Body of pancreas (tissue), 4 donors: ENCODE data around the gene KRT8. TPM values are rescaled to one million over a fixed set of nuclear protein-coding genes. Genes with fewer than 3 reads are reported as not detected.
A peak's percentile ranks its signal among the peaks of the same experiment; 100 is the strongest.

Experiments
- ATAC-seq: fragments of 150-250 bp; one replicate; pipeline ENCODE4 v1.9.1; 2016
- DNase-seq, 4 donors: peaks; one replicate each; pipeline ENCODE4 v3.0.0-alpha.2; 2019
- H3K27ac ChIP-seq, 4 donors: fragments of 200-600 bp; sonication (generic); 1 replicate in 3 of 4; 2 replicates in 1 of 4; pipeline versions ENCODE4 v1.5.1 to v1.6.1; 2016 to 2019; ENCODE audit warnings: mild to moderate bottlenecking in 1 of 4, mixed read lengths in 1 of 4, moderate library complexity in 1 of 4
- H3K27me3 ChIP-seq, 2 donors: fragments of 200-600 bp; sonication (generic); one replicate each; pipeline ENCODE4 v1.6.0; 2016; ENCODE audit warnings: mild to moderate bottlenecking in 1 of 2
- H3K36me3 ChIP-seq, 2 donors: fragments of 200-600 bp; sonication (generic); replicated peaks in 1 of 2; 2 replicates each; pipeline ENCODE4 v1.5.1; 2016; ENCODE audit warnings: low read depth in 2 of 2; ENCODE audit not compliant: insufficient read depth in 1 of 2
- H3K4me1 ChIP-seq: fragments of 200-600 bp; sonication (generic); one replicate; pipeline ENCODE4 v1.6.0; 2016
- H3K4me3 ChIP-seq, 2 donors: fragments of 200-600 bp; sonication (generic); 1 replicate in 1 of 2; 2 replicates in 1 of 2; pipeline ENCODE4 v1.5.1; 2016 to 2019
- H3K9me3 ChIP-seq, 3 donors: fragments of 200-600 bp; sonication (generic); 1 replicate in 2 of 3; 2 replicates in 1 of 3; pipeline ENCODE4 v1.5.1; 2016
- POLR2A ChIP-seq, 3 donors: fragments of 450-650 bp; IDR thresholded peaks; one replicate each; pipeline ENCODE4 v1.6.1; 2016; ENCODE audit warnings: antibody characterized with exemption in 3 of 3, mild to moderate bottlenecking in 2 of 3
- WGBS, 2 donors: methylation state at CpG; one replicate each; pipeline ENCODE4 v1.1.5; 2017; 5-methylcytosine and 5-hydroxymethylcytosine counted together
- intact Hi-C: fragments of 100-400 bp; cut with DNase I; formaldehyde crosslinking; loops from one replicate; pipeline ENCODE4 v1.15.1; 2023
- total RNA-seq, 2 donors: library from RNA; depleted of rRNA; stranded (reverse); fragments of >200 nt; gene quantifications; one replicate each; pipeline ENCODE4 v1.1.0, GENCODE V29; 2016
- TF ChIP-seq, protein P1 (sequence below), 7 experiments: fragments of 450-650 bp in 4 of 7; fragments of 200-600 bp in 3 of 7; sonication (generic) in 3 of 7; IDR thresholded peaks; one replicate each; pipeline ENCODE4 v1.5.1; 2016 to 2019; ENCODE audit warnings: antibody characterized with exemption in 7 of 7

The KRT8 gene
- total RNA-seq, 2 donors from 2014 or later = 394 to 455 TPM

DNA sequence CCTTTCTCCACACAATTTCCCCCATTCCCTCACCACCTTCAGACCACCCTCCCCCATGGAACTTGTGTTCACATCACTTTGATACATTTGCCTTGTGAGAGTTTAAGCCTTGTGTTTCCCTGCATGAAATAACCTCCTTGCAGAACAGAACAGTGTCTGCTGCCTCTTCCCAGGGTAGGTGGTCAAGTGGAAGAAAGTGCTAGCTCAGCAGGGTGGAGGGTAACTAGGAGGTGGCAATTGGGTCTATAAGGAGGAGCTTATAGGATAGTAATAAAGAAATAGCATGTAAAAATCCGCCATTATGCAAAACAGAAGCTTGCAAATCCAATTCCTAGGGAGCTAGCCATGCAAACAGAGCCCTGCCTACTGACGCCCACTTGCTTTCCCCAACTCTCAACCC, 13.9 kb upstream of the KRT8 start:
- DNase-seq = no peak
- Histone ChIP-seq H3K4me1 (peaks cover 35% of the 10 kb centered on the region), H3K36me3 (no peaks in the 10 kb centered on the region), H3K27me3 (no peaks in the 10 kb centered on the region), H3K9me3 (no peaks in the 10 kb centered on the region), H3K27ac (no peak overlapping the region), H3K4me3 (no peak overlapping the region)
- TF ChIP-seq, protein P1, sequence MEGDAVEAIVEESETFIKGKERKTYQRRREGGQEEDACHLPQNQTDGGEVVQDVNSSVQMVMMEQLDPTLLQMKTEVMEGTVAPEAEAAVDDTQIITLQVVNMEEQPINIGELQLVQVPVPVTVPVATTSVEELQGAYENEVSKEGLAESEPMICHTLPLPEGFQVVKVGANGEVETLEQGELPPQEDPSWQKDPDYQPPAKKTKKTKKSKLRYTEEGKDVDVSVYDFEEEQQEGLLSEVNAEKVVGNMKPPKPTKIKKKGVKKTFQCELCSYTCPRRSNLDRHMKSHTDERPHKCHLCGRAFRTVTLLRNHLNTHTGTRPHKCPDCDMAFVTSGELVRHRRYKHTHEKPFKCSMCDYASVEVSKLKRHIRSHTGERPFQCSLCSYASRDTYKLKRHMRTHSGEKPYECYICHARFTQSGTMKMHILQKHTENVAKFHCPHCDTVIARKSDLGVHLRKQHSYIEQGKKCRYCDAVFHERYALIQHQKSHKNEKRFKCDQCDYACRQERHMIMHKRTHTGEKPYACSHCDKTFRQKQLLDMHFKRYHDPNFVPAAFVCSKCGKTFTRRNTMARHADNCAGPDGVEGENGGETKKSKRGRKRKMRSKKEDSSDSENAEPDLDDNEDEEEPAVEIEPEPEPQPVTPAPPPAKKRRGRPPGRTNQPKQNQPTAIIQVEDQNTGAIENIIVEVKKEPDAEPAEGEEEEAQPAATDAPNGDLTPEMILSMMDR (IDR thresholded peaks at IDR 0.05) = no peak
- no peak for TF ChIP-seq POLR2A (IDR thresholded peaks at IDR 0.05)
- no peak for ATAC-seq
- intact Hi-C loops = no loop called here
- 87 to 92% methylated on average over 2 of the region's 2 CpGs for WGBS, 2 donors

- no peaks in the 10 kb centered on the region for H3K9me3 ChIP-seq
- no peak overlapping the region for H3K27ac ChIP-seq
- intact Hi-C loops = no loop called here
- H3K4me3 ChIP-seq = no peak overlapping the region
- H3K4me1 ChIP-seq = peaks cover 40% of the 10 kb centered on the region
- ATAC-seq (no peak), DNase-seq (no peak)
- WGBS, 2 donors = 80 to 93% methylated on average over 7 to 8 of the region's 8 CpGs
- H3K27me3 ChIP-seq = no peaks in the 10 kb centered on the region
- no peaks in the 10 kb centered on the region for H3K36me3 ChIP-seq
- TF ChIP-seq POLR2A (IDR thresholded peaks at IDR 0.05) = no peak
- TF ChIP-seq, protein P1 (IDR thresholded peaks at IDR 0.05) = no peak
These were observed 13.5 kb upstream of the KRT8 start for GRCh38 chr12:52918351-52918750.

- TF ChIP-seq POLR2A (IDR thresholded peaks at IDR 0.05) = no peak
- TF ChIP-seq, protein P1 (IDR thresholded peaks at IDR 0.05) = no peak
- Histone ChIP-seq H3K36me3 (no peaks in the 10 kb centered on the region), H3K4me3 (no peak overlapping the region), H3K27me3 (no peaks in the 10 kb centered on the region), H3K4me1 (peaks cover 45% of the 10 kb centered on the region), H3K27ac (no peak overlapping the region), H3K9me3 (no peaks in the 10 kb centered on the region)
- intact Hi-C loops = no loop called here
- WGBS, 2 donors = 97 to 100% methylated on average over 1 of the region's 1 CpG
- DNase-seq (no peak), ATAC-seq (no peak)
These were observed 12.9 kb upstream of the KRT8 start for GRCh38 chr12:52917800-52918199.

- Histone ChIP-seq H3K9me3 (no peaks in the 10 kb centered on the region), H3K4me1 (peaks cover 48% of the 10 kb centered on the region), H3K27ac (no peak overlapping the region), H3K4me3 (no peak overlapping the region), H3K27me3 (no peaks in the 10 kb centered on the region), H3K36me3 (no peaks in the 10 kb centered on the region)
- TF ChIP-seq POLR2A (IDR thresholded peaks at IDR 0.05) = no peak
- TF ChIP-seq, protein P1 (IDR thresholded peaks at IDR 0.05) = no peak
- 38 to 61% methylated on average over 3 of the region's 3 CpGs for WGBS, 2 donors
- intact Hi-C loops = no loop called here
- no peak for ATAC-seq
- DNase-seq = peak in 2 of 4 donors; percentile 17 to 41
These were observed 11.3 kb upstream of the KRT8 start for GRCh38 chr12:52916216-52916615.

GRCh38 chr12:52915637-52916036, 10.8 kb upstream of the KRT8 start:
- ATAC-seq = no peak

More at GRCh38 chr12:52915637-52916036, 10.8 kb upstream of the KRT8 start:
- H3K4me1 ChIP-seq = peaks cover 43% of the 10 kb centered on the region
- H3K9me3 ChIP-seq = no peaks in the 10 kb centered on the region
- intact Hi-C loops = no loop called here
- 42 to 53% methylated on average over 5 of the region's 5 CpGs for WGBS, 2 donors
- DNase-seq = no peak
- peak overlapping the region in 1 of 4 donors; percentile 5 for H3K27ac ChIP-seq
- TF ChIP-seq, protein P1 (IDR thresholded peaks at IDR 0.05) = no peak
- no peak for TF ChIP-seq POLR2A (IDR thresholded peaks at IDR 0.05)
- H3K27me3 ChIP-seq = no peaks in the 10 kb centered on the region
- no peaks in the 10 kb centered on the region for H3K36me3 ChIP-seq
- no peak overlapping the region for H3K4me3 ChIP-seq
